Lower leg skin (tissue), 4 donors: Measurements from ENCODE around the gene ENPP3. TPM values are rescaled to one million over a fixed set of nuclear protein-coding genes. Genes with fewer than 3 reads are reported as not detected.

ENCODE experiments used
- DNase-seq, 2 donors: peaks; one replicate each; pipeline ENCODE4 v3.0.0-alpha.2; 2019; ENCODE audit warnings: low spot score in 2 of 2
- H3K4me3 ChIP-seq: fragments of 200-600 bp; sonication (generic); 2 replicates; pipeline ENCODE4 v1.5.1; 2017; ENCODE audit warnings: mild to moderate bottlenecking, low read depth; ENCODE audit not compliant: poor library complexity, severe bottlenecking
- POLR2A ChIP-seq, 2 donors: fragments of 450-650 bp; IDR thresholded peaks; one replicate each; pipeline ENCODE4 v1.6.1; 2016 to 2017; ENCODE audit warnings: antibody characterized with exemption in 2 of 2, mild to moderate bottlenecking in 1 of 2, moderate library complexity in 1 of 2
- WGBS, 2 donors: methylation state at CpG; one replicate each; pipeline ENCODE4 v1.1.5; 2018; 5-methylcytosine and 5-hydroxymethylcytosine counted together
- intact Hi-C: fragments of 100-400 bp; cut with DNase I; formaldehyde crosslinking; loops from one replicate; pipeline ENCODE4 v1.15.0; 2023; ENCODE audit warnings: low total_unique reads
- total RNA-seq, 4 donors: library from RNA; depleted of rRNA; stranded (reverse); fragments of >200 nt; gene quantifications; one replicate each; pipeline ENCODE4 v1.1.0, GENCODE V29; 2016
- TF ChIP-seq, protein P1 (sequence below), 3 donors: fragments of 450-650 bp; IDR thresholded peaks; one replicate each; pipeline ENCODE4 v1.5.1; 2016; ENCODE audit warnings: antibody characterized with exemption in 3 of 3, mild to moderate bottlenecking in 3 of 3, moderate library complexity in 2 of 3

ENPP3 gene
- total RNA-seq, 4 donors from 2014 or later, result 0.11 to 1.2 (median 0.76) TPM; not detected in 1

DNA sequence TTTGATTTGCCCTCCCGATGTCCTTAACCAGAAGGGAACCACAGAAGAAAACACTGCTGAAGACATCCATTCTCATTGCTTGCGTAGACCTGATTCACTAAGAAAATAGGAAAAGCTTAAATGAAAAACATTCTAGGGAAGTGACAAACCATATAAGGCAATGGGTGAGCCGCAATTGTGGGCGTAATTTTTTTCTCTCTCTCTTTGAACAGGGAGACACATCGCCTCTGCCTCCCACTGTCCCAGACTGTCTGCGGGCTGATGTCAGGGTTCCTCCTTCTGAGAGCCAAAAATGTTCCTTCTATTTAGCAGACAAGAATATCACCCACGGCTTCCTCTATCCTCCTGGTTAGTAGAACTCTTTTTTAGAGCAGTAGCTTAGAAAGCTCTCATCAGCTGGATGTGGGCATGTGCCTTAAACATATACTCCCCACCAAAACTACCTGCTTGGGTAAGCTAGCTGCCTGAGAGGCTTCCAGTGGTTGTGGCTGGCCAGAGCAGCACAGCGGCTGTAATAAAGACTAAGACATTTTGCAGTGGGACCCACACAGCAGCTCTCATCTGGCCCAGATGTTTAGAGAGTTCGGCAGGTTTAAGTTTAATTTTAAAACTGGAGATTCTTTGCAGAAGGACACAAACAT is 96.4 kb downstream of the ENPP3 start:
- no peak for DNase-seq
- TF ChIP-seq, protein P1, sequence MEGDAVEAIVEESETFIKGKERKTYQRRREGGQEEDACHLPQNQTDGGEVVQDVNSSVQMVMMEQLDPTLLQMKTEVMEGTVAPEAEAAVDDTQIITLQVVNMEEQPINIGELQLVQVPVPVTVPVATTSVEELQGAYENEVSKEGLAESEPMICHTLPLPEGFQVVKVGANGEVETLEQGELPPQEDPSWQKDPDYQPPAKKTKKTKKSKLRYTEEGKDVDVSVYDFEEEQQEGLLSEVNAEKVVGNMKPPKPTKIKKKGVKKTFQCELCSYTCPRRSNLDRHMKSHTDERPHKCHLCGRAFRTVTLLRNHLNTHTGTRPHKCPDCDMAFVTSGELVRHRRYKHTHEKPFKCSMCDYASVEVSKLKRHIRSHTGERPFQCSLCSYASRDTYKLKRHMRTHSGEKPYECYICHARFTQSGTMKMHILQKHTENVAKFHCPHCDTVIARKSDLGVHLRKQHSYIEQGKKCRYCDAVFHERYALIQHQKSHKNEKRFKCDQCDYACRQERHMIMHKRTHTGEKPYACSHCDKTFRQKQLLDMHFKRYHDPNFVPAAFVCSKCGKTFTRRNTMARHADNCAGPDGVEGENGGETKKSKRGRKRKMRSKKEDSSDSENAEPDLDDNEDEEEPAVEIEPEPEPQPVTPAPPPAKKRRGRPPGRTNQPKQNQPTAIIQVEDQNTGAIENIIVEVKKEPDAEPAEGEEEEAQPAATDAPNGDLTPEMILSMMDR (IDR thresholded peaks at IDR 0.05), result no peak
- no peak for TF ChIP-seq POLR2A (IDR thresholded peaks at IDR 0.05)
- intact Hi-C loops, result no loop called here
- 55 to 64% methylated on average over 9 of the region's 9 CpGs for WGBS, 2 donors
- H3K4me3 ChIP-seq, result no peak overlapping the region

DNA sequence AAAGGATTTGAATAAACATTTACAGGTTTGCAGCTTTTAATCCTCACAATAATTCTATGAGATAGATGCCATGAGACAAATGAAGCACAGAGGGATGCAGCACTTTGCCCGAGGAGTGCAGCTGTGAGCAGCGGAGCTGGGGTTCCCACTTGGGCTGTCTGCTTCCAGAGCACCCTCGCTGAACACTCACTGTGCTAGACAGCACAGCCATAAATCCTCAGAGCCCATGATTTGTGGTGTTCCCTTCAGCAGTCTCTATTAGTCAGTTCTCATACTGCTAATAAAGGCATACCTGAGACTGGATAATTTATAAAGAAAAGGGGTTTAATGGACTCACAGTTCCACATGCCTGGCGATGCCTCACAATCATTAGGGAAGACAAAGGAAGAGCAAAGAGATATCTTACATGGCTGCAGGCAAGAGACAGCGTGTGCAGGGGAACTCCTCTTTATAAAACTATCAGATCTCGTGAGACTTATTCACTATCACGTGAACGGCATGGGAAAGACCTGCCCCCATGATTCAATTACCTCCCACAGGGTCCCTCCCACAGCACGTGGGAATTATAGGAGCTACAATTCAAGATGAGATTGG is 99.0 kb downstream of the ENPP3 start:
- WGBS, 2 donors, result 50 to 57% methylated on average over 9 of the region's 9 CpGs
- DNase-seq, result no peak
- H3K4me3 ChIP-seq, result no peak overlapping the region
- TF ChIP-seq, protein P1 (IDR thresholded peaks at IDR 0.05), result no peak
- no peak for TF ChIP-seq POLR2A (IDR thresholded peaks at IDR 0.05)
- intact Hi-C loops, result no loop called here

DNA sequence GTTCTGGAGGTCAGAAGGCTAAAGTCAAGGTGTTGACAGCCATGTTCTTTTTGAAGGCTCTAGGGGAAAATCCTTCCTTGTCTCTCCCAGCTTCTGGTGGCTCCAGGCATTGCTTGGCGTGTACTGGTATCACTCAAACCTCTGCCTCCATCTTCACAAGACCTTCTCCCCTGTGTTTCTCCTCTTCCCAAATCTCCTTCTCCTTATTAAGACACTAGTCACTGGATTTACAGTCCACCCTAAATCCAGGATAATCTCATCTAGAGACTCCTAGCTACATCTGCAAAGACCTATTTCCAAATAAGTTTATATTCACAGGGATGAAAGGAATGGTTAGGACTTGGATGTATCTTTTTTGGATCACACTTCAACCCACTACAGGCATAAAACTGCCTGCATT is 99.7 kb downstream of the ENPP3 start:
- WGBS, 2 donors, result 92 to 100% methylated on average over 1 of the region's 1 CpG
- intact Hi-C loops, result no loop called here
- no peak for TF ChIP-seq POLR2A (IDR thresholded peaks at IDR 0.05)
- TF ChIP-seq, protein P1 (IDR thresholded peaks at IDR 0.05), result no peak
- H3K4me3 ChIP-seq, result no peak overlapping the region
- DNase-seq, result no peak

DNA sequence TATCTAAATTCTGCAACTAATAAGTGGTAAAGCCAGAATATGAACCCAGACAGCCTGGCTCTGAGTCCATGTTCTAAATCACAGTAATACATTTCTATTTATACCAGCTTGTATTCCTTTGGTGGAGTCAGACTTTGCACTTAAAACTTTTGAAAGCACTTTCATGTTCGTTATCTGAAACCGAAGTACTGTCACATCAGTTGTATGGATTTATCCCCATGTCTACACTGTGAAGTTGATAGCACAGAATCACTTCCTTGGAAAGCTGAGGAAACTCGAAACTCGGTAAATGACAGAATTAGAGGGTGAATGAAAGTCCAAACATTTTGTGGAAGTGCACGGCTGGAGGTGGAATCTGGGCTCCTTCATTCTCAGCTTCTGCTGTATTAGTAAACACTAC is 102.0 kb downstream of the ENPP3 start:
- 92 to 93% methylated on average over 5 of the region's 5 CpGs for WGBS, 2 donors
- intact Hi-C loops, result no loop called here
- no peak for TF ChIP-seq POLR2A (IDR thresholded peaks at IDR 0.05)
- TF ChIP-seq, protein P1 (IDR thresholded peaks at IDR 0.05), result no peak

DNA sequence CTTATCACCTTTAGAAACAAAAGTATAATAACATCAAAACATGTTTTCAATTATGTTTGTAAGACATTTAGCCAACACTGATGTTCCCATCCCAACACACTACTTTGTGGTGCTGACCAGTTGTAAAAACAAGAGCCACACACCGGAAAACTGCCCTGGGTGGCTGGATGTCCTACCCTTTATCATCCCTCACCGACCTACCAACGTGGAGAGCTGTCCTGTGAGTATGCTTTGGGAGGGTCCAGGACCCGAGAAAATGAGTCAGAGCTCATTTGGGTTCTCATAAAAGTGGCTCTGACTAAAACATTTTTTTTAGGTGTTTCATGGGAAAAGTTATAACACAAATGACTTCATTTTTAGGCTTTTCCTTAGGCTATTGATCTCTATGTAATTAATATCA is 103.1 kb downstream of the ENPP3 start:
- no peak for TF ChIP-seq POLR2A (IDR thresholded peaks at IDR 0.05)
- TF ChIP-seq, protein P1 (IDR thresholded peaks at IDR 0.05), result no peak
- intact Hi-C loops, result no loop called here

More for the DNA sequence above, 102.0 kb downstream of the ENPP3 start:
- H3K4me3 ChIP-seq, result no peak overlapping the region
- no peak for DNase-seq

More for the DNA sequence above, 103.1 kb downstream of the ENPP3 start:
- no peak for DNase-seq
- H3K4me3 ChIP-seq, result no peak overlapping the region
- WGBS, 2 donors, result 72 to 81% methylated on average over 4 of the region's 4 CpGs
